HCT116 (cell line): ENCODE results near the gene SORT1. TPM values are rescaled to one million over a fixed set of nuclear protein-coding genes. Genes with fewer than 3 reads are reported as not detected.

Experiments
- ATAC-seq: fragments of 200-7000 bp; cut with Tn5 transposase; 2 replicates; pipeline ENCODE4 v1.9.1; 2020; ENCODE audit warnings: mild to moderate bottlenecking, moderate library complexity
- BruUV-seq: library from RNA; stranded (reverse); fragments of 400-500 nt; replicated peaks from 2 replicates; lab custom pipeline; 2021; lab: Mats Ljungman, UMichigan
- CTCF ChIA-PET: fragments of 300-600 bp; sonication (Branson Sonifier 250); formaldehyde crosslinking; loops from one replicate; lab custom pipeline; 2021; ENCODE audit warnings: antibody characterized with exemption; lab: Charles Lee
- POLR2A ChIA-PET: fragments of 300-600, 350-600 bp; sonication (Branson Sonifier 250); formaldehyde crosslinking; loops from one replicate; lab custom pipeline; 2021; ENCODE audit warnings: antibody characterized with exemption; lab: Charles Lee
- RAD21 ChIA-PET, 2 experiments: fragments of 300-600 bp; sonication (Branson Sonifier 250); formaldehyde crosslinking; loops; one replicate each; lab custom pipeline; 2023; ENCODE audit warnings: low total read pairs in 2 of 2; ENCODE audit not compliant: uncharacterized antibody in 2 of 2, unreplicated experiment in 2 of 2, low non-redundant PET in 1 of 2; lab: Charles Lee
- DNase-seq: peaks from one replicate; pipeline ENCODE4 v3.0.0-alpha.2; 2010; ENCODE audit warnings: low read depth, low spot score
- H2AFZ ChIP-seq: fragments of 200-600 bp; shearing (Covaris generic), sonication (generic); 2 replicates; pipeline ENCODE4 v1.6.1; 2017; ENCODE audit warnings: low read depth, mixed run types, mixed read lengths, antibody characterized with exemption, low read length; ENCODE audit not compliant: poor library complexity, severe bottlenecking
- H3K27ac ChIP-seq: 2 replicates; pipeline ENCODE4 v1.5.1; 2012; ENCODE audit warnings: low read depth, low read length
- H3K27me3 ChIP-seq: fragments of 200-600 bp; sonication (generic); 2 replicates; pipeline ENCODE4 v1.6.1; 2016; ENCODE audit warnings: mixed run types, low read length, mixed read lengths; ENCODE audit not compliant: insufficient read depth
- H3K36me3 ChIP-seq, 2 experiments: fragments of 200-500 bp in 1 of 2; fragments of 200-600 bp in 1 of 2; sonication (Bioruptor generic) in 1 of 2; sonication (generic) in 1 of 2; 2 replicates each; pipeline versions ENCODE4 v1.5.1 to v1.6.1; 2014 to 2016; ENCODE audit warnings: low read length in 2 of 2, inconsistent platforms in 1 of 2, mixed read lengths in 1 of 2, mixed run types in 1 of 2; ENCODE audit not compliant: insufficient read depth in 2 of 2, control insufficient read depth in 1 of 2
- H3K4me1 ChIP-seq, 2 experiments: fragments of 200-600 bp in 1 of 2; sonication (generic) in 1 of 2; 2 replicates each; pipeline versions ENCODE4 v1.5.1 to v1.6.1; 2012 to 2017; ENCODE audit warnings: low read length in 2 of 2, inconsistent platforms in 1 of 2, mild to moderate bottlenecking in 1 of 2, mixed read lengths in 1 of 2, mixed run types in 1 of 2, moderate library complexity in 1 of 2; ENCODE audit not compliant: insufficient read depth in 2 of 2, control insufficient read depth in 1 of 2
- H3K4me2 ChIP-seq: fragments of 200-600 bp; sonication (generic); 2 replicates; pipeline ENCODE4 v1.6.1; 2017; ENCODE audit warnings: mixed run types, low read length, mixed read lengths
- H3K4me3 ChIP-seq, 2 experiments: fragments of 200-600 bp in 1 of 2; sonication (generic) in 1 of 2; replicated peaks in 1 of 2; 2 replicates each; pipeline ENCODE4 v1.5.1; 2011 to 2016; ENCODE audit warnings: low read length in 2 of 2, control low read depth in 1 of 2, low read depth in 1 of 2, mild to moderate bottlenecking in 1 of 2, mixed read lengths in 1 of 2, mixed run types in 1 of 2
- H3K79me2 ChIP-seq: fragments of 200-600 bp; sonication (generic); 2 replicates; pipeline ENCODE4 v1.6.1; 2017; ENCODE audit warnings: mild to moderate bottlenecking, mixed run types, low read length, moderate library complexity, mixed read lengths; ENCODE audit not compliant: insufficient read depth
- H3K9ac ChIP-seq: fragments of 200-600 bp; sonication (generic); 2 replicates; pipeline ENCODE4 v1.6.1; 2016; ENCODE audit warnings: low read length, mixed read lengths
- H3K9me2 ChIP-seq: fragments of 200-600 bp; sonication (generic), shearing (Covaris generic); 2 replicates; pipeline ENCODE4 v1.6.1; 2017; ENCODE audit warnings: mixed run types, mild to moderate bottlenecking, moderate library complexity; ENCODE audit not compliant: insufficient read depth
- H3K9me3 ChIP-seq, 2 experiments: fragments of 200-500 bp in 1 of 2; fragments of 200-600 bp in 1 of 2; sonication (Bioruptor generic) in 1 of 2; sonication (generic) in 1 of 2; 2 replicates each; pipeline ENCODE4 v1.6.1; 2014 to 2017; ENCODE audit warnings: low read length in 2 of 2, mixed read lengths in 2 of 2, inconsistent platforms in 1 of 2, low read depth in 1 of 2, mild to moderate bottlenecking in 1 of 2, mixed run types in 1 of 2, moderate library complexity in 1 of 2; ENCODE audit not compliant: control insufficient read depth in 1 of 2, insufficient read depth in 1 of 2
- H4K20me1 ChIP-seq: fragments of 200-600 bp; sonication (generic), shearing (Covaris generic); 2 replicates; pipeline ENCODE4 v1.6.1; 2017; ENCODE audit warnings: mixed run types, mild to moderate bottlenecking, moderate library complexity; ENCODE audit not compliant: insufficient read depth
- CBX3 ChIP-seq: IDR thresholded peaks from 2 replicates; pipeline ENCODE4 v1.6.1; 2012; ENCODE audit warnings: low read depth
- CEBPB ChIP-seq: IDR thresholded peaks from 2 replicates; pipeline ENCODE4 v1.6.1; 2012; ENCODE audit warnings: low read depth
- ELF1 ChIP-seq: IDR thresholded peaks from 2 replicates; pipeline ENCODE4 v1.6.1; 2012; ENCODE audit warnings: low read depth, borderline replicate concordance
- EZH2 ChIP-seq: fragments of 200-600 bp; sonication (generic); IDR thresholded peaks from 2 replicates; pipeline ENCODE4 v1.6.1; 2017; ENCODE audit warnings: antibody characterized with exemption, mixed run types
- EZH2phosphoT487 ChIP-seq: fragments of 200-600 bp; IDR thresholded peaks from 2 replicates; pipeline ENCODE4 v1.6.1; 2018; ENCODE audit warnings: antibody characterized with exemption, borderline replicate concordance
- FOSL1 ChIP-seq: IDR thresholded peaks from 2 replicates; pipeline ENCODE4 v1.6.1; 2012; ENCODE audit warnings: low read depth
- JUND ChIP-seq: IDR thresholded peaks from 2 replicates; pipeline ENCODE4 v1.6.1; 2012
- MAX ChIP-seq: IDR thresholded peaks from 2 replicates; pipeline ENCODE4 v1.6.1; 2012
- POLR2A ChIP-seq: IDR thresholded peaks from 2 replicates; pipeline ENCODE4 v1.7.0; 2011; ENCODE audit warnings: borderline replicate concordance; ENCODE audit not compliant: insufficient read depth, insufficient read length; ENCODE audit errors: extremely low read depth
- POLR2AphosphoS5 ChIP-seq: IDR thresholded peaks from 2 replicates; pipeline ENCODE4 v1.6.1; 2011; ENCODE audit warnings: mild to moderate bottlenecking, low read depth, low read length, moderate library complexity
- RAD21 ChIP-seq: IDR thresholded peaks from 2 replicates; pipeline ENCODE4 v1.6.1; 2012; ENCODE audit warnings: low read depth, mild to moderate bottlenecking
- SIN3A ChIP-seq: IDR thresholded peaks from 2 replicates; pipeline ENCODE4 v1.6.1; 2012; ENCODE audit warnings: low read depth
- SP1 ChIP-seq: IDR thresholded peaks from 2 replicates; pipeline ENCODE4 v1.6.1; 2012; ENCODE audit warnings: low read depth
- TCF7L2 ChIP-seq: IDR thresholded peaks from 2 replicates; pipeline ENCODE4 v1.7.0; 2011; ENCODE audit warnings: borderline replicate concordance, inconsistent platforms; ENCODE audit not compliant: insufficient read depth, insufficient read length; ENCODE audit errors: extremely low read depth
- YY1 ChIP-seq: IDR thresholded peaks from 2 replicates; pipeline ENCODE4 v1.6.1; 2011; ENCODE audit warnings: low read length, low read depth, moderate library complexity, mild to moderate bottlenecking; ENCODE audit not compliant: insufficient replicate concordance; ENCODE audit errors: extremely low read depth
- ZFX ChIP-seq: fragments of 450-650 bp; IDR thresholded peaks from 2 replicates; pipeline ENCODE4 v1.6.1; 2017
- ZNF274 ChIP-seq: fragments of 200-500 bp; sonication (Bioruptor generic); IDR thresholded peaks from 2 replicates; pipeline ENCODE4 v1.6.1; 2014; ENCODE audit warnings: mild to moderate bottlenecking, low read depth, low read length, inconsistent platforms
- intact Hi-C: fragments of 100-400 bp; cut with micrococcal nuclease; formaldehyde crosslinking; loops from 2 replicates; pipeline ENCODE4 v1.10.0; 2022
- total RNA-seq: library from RNA; stranded (reverse); gene quantifications from one replicate; pipeline ENCODE4 v1.2.1, GENCODE V29; 2021; ENCODE audit not compliant: unreplicated experiment
- TF ChIP-seq, protein P1 (sequence below): IDR thresholded peaks from 2 replicates; pipeline ENCODE4 v1.6.1; 2012
- TF ChIP-seq, protein P2 (sequence below), 3 experiments: fragments of 200-600 bp in 1 of 3; sonication (generic) in 1 of 3; IDR thresholded peaks in 2 of 3; conservative IDR thresholded peaks in 1 of 3; 2 replicates each; pipeline ENCODE4 v1.5.1; 2012 to 2017; ENCODE audit warnings: low read depth in 2 of 3, low read length in 2 of 3, antibody characterized with exemption in 1 of 3, borderline replicate concordance in 1 of 3, control low read depth in 1 of 3, mild to moderate bottlenecking in 1 of 3, mixed read lengths in 1 of 3, mixed run types in 1 of 3, moderate library complexity in 1 of 3; ENCODE audit not compliant: insufficient read depth in 1 of 3
- TF ChIP-seq, protein P3 (sequence below): IDR thresholded peaks from 2 replicates; pipeline ENCODE4 v1.6.1; 2011; ENCODE audit warnings: mild to moderate bottlenecking, low read length, moderate library complexity; ENCODE audit not compliant: insufficient replicate concordance; ENCODE audit errors: extremely low read depth

Gene SORT1
- total RNA-seq, 1 experiment from 2014 or later: 20.2 TPM

GRCh38 chr1:109400035-109400655, 2.4 kb upstream of the SORT1 start:
- no peak overlapping the region for H3K4me2 ChIP-seq
- DNase-seq (no peak), ATAC-seq (no peak)
- H3K27ac ChIP-seq: no peak overlapping the region
- no peaks in the 10 kb centered on the region; the same call in 1 of the 2 replicates for H3K27me3 ChIP-seq
- H2AFZ ChIP-seq: no peak overlapping the region
- H3K36me3 ChIP-seq: peaks cover 22 to 24% of the 10 kb centered on the region in 2 experiments
- H3K9me2 ChIP-seq: no peaks in the 10 kb centered on the region
- no peak overlapping the region for H3K4me3 ChIP-seq
- ChIA-PET CTCF (interaction anchor here (1.3 to 5.6 kb wide), 4 partner anchors 117 to 140 kb away, joined by 4 to 95 read pairs (median 18); partner anchors contain the start of gene PSRC1), RAD21 (no interaction called here), POLR2A (interaction anchor here (0.8 kb wide), 1 partner anchor 117 kb away, joined by 3 read pairs; the partner anchor contains the start of gene PSRC1)
- no peaks in the 10 kb centered on the region; the same call in 1 of the 2 replicates for H4K20me1 ChIP-seq
- BruUV-seq: no TSS peak
- H3K79me2 ChIP-seq: peaks cover 9% of the 10 kb centered on the region
- intact Hi-C loops: no loop called here
- no peak for TF ChIP-seq EZH2
- TF ChIP-seq, protein P1, sequence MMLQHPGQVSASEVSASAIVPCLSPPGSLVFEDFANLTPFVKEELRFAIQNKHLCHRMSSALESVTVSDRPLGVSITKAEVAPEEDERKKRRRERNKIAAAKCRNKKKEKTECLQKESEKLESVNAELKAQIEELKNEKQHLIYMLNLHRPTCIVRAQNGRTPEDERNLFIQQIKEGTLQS: no peak
- no peak for TF ChIP-seq SIN3A
- no peak for TF ChIP-seq CBX3
- no peak for TF ChIP-seq CEBPB
- TF ChIP-seq ZNF274: no peak
- TF ChIP-seq EZH2phosphoT487: no peak
- TF ChIP-seq ELF1: no peak
- TF ChIP-seq JUND: no peak
- TF ChIP-seq, protein P2, sequence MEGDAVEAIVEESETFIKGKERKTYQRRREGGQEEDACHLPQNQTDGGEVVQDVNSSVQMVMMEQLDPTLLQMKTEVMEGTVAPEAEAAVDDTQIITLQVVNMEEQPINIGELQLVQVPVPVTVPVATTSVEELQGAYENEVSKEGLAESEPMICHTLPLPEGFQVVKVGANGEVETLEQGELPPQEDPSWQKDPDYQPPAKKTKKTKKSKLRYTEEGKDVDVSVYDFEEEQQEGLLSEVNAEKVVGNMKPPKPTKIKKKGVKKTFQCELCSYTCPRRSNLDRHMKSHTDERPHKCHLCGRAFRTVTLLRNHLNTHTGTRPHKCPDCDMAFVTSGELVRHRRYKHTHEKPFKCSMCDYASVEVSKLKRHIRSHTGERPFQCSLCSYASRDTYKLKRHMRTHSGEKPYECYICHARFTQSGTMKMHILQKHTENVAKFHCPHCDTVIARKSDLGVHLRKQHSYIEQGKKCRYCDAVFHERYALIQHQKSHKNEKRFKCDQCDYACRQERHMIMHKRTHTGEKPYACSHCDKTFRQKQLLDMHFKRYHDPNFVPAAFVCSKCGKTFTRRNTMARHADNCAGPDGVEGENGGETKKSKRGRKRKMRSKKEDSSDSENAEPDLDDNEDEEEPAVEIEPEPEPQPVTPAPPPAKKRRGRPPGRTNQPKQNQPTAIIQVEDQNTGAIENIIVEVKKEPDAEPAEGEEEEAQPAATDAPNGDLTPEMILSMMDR (IDR thresholded peaks at IDR 0.05 in 2 of 3, conservative IDR thresholded peaks at IDR 0.05 in 1 of 3; ENCODE audit: borderline replicate concordance in 1 of 3, insufficient read depth in 1 of 3, low read depth in 2 of 3, low read length in 2 of 3): no peak
- TF ChIP-seq SP1: no peak
- TF ChIP-seq YY1: no peak
- TF ChIP-seq ZFX: no peak
- no peak for TF ChIP-seq POLR2AphosphoS5
- no peak for TF ChIP-seq POLR2A
- TF ChIP-seq MAX: no peak
- TF ChIP-seq, protein P3, sequence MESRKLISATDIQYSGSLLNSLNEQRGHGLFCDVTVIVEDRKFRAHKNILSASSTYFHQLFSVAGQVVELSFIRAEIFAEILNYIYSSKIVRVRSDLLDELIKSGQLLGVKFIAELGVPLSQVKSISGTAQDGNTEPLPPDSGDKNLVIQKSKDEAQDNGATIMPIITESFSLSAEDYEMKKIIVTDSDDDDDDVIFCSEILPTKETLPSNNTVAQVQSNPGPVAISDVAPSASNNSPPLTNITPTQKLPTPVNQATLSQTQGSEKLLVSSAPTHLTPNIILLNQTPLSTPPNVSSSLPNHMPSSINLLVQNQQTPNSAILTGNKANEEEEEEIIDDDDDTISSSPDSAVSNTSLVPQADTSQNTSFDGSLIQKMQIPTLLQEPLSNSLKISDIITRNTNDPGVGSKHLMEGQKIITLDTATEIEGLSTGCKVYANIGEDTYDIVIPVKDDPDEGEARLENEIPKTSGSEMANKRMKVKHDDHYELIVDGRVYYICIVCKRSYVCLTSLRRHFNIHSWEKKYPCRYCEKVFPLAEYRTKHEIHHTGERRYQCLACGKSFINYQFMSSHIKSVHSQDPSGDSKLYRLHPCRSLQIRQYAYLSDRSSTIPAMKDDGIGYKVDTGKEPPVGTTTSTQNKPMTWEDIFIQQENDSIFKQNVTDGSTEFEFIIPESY: no peak
- TF ChIP-seq TCF7L2: no peak
- no peak for TF ChIP-seq RAD21
- no peak for TF ChIP-seq FOSL1
- TF ChIP-seq, all 23 proteins: peak for 0
- peaks cover 11 to 21% of the 10 kb centered on the region in 2 experiments for H3K4me1 ChIP-seq
- H3K9ac ChIP-seq: no peak overlapping the region
- H3K9me3 ChIP-seq: no peaks in the 10 kb centered on the region
